ENCODE results near the gene STK39. TPM values are rescaled to one million over a fixed set of nuclear protein-coding genes. Genes with fewer than 3 reads are reported as not detected.

Gene STK39
- polyA plus RNA-seq, 1 donor from 2014 or later, result 9.5 TPM

DNA sequence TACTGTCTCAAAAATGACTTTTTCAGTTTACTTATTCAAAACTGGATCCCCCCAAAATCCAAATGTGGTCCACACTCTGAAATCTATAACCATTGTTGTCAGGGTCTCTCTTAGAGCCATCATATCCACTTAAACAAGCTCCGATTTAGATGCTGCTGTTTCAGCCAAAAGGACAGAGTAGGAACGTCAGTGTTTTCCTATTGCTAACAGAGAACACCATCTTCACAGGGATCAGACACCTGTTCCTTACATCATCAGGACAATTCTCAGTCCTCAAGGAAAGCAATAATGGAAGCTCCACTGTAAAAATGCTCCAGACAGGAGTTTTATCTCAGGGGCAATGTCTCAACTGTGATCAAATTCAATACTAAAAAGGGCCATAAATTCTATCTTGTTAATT is 155.4 kb downstream of the STK39 start:
- H3F3A ChIP-seq (ENCODE audit: insufficient read depth, low read length, poor library complexity, severe bottlenecking), result no peaks in the 10 kb centered on the region
- no peaks in the 10 kb centered on the region for H3K27me3 ChIP-seq (ENCODE audit: insufficient read depth, low read depth, low read length)
- no peaks in the 10 kb centered on the region for H3K9me3 ChIP-seq (ENCODE audit: low read length)
- no peaks in the 10 kb centered on the region for H4K20me1 ChIP-seq (ENCODE audit: insufficient read depth)
- no peak overlapping the region for H2AFZ ChIP-seq (ENCODE audit: low read depth, low read length)
- H3K9me2 ChIP-seq (ENCODE audit: insufficient read depth, low read length), result no peaks in the 10 kb centered on the region
- no peak for TF ChIP-seq SMC3 (conservative IDR thresholded peaks at IDR 0.05; ENCODE audit: poor library complexity)
- TF ChIP-seq, protein P1, sequence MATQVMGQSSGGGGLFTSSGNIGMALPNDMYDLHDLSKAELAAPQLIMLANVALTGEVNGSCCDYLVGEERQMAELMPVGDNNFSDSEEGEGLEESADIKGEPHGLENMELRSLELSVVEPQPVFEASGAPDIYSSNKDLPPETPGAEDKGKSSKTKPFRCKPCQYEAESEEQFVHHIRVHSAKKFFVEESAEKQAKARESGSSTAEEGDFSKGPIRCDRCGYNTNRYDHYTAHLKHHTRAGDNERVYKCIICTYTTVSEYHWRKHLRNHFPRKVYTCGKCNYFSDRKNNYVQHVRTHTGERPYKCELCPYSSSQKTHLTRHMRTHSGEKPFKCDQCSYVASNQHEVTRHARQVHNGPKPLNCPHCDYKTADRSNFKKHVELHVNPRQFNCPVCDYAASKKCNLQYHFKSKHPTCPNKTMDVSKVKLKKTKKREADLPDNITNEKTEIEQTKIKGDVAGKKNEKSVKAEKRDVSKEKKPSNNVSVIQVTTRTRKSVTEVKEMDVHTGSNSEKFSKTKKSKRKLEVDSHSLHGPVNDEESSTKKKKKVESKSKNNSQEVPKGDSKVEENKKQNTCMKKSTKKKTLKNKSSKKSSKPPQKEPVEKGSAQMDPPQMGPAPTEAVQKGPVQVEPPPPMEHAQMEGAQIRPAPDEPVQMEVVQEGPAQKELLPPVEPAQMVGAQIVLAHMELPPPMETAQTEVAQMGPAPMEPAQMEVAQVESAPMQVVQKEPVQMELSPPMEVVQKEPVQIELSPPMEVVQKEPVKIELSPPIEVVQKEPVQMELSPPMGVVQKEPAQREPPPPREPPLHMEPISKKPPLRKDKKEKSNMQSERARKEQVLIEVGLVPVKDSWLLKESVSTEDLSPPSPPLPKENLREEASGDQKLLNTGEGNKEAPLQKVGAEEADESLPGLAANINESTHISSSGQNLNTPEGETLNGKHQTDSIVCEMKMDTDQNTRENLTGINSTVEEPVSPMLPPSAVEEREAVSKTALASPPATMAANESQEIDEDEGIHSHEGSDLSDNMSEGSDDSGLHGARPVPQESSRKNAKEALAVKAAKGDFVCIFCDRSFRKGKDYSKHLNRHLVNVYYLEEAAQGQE (IDR thresholded peaks at IDR 0.05; ENCODE audit: borderline replicate concordance), result no peak
- TF ChIP-seq POLR2AphosphoS5 (IDR thresholded peaks at IDR 0.05), result no peak
- TF ChIP-seq TAF1 (IDR thresholded peaks at IDR 0.05; ENCODE audit: low read depth), result no peak
- TF ChIP-seq RAD21 (conservative IDR thresholded peaks at IDR 0.05), result no peak
- TF ChIP-seq, protein P2, sequence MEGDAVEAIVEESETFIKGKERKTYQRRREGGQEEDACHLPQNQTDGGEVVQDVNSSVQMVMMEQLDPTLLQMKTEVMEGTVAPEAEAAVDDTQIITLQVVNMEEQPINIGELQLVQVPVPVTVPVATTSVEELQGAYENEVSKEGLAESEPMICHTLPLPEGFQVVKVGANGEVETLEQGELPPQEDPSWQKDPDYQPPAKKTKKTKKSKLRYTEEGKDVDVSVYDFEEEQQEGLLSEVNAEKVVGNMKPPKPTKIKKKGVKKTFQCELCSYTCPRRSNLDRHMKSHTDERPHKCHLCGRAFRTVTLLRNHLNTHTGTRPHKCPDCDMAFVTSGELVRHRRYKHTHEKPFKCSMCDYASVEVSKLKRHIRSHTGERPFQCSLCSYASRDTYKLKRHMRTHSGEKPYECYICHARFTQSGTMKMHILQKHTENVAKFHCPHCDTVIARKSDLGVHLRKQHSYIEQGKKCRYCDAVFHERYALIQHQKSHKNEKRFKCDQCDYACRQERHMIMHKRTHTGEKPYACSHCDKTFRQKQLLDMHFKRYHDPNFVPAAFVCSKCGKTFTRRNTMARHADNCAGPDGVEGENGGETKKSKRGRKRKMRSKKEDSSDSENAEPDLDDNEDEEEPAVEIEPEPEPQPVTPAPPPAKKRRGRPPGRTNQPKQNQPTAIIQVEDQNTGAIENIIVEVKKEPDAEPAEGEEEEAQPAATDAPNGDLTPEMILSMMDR (IDR thresholded peaks at IDR 0.05; ENCODE audit: poor library complexity, severe bottlenecking), result no peak
- TF ChIP-seq MXI1 (conservative IDR thresholded peaks at IDR 0.05; ENCODE audit: poor library complexity, severe bottlenecking), result no peak
- TF ChIP-seq EZH2 (IDR thresholded peaks at IDR 0.05; ENCODE audit: borderline replicate concordance, insufficient read depth, low read length, poor library complexity, severe bottlenecking), result no peak
- no peak for TF ChIP-seq EP300 (conservative IDR thresholded peaks at IDR 0.05; ENCODE audit: poor library complexity, severe bottlenecking)
- no peak overlapping the region for H3K27ac ChIP-seq (ENCODE audit: low read length)
- no peak overlapping the region for H3K4me2 ChIP-seq (ENCODE audit: low read length)
- H3K79me2 ChIP-seq (replicated peaks; ENCODE audit: insufficient read depth, low read length), result no peaks in the 10 kb centered on the region
- H3K36me3 ChIP-seq (ENCODE audit: insufficient read depth, low read length), result no peaks in the 10 kb centered on the region
- H3K4me3 ChIP-seq (ENCODE audit: low read length), result no peak overlapping the region
- H3K9ac ChIP-seq (ENCODE audit: low read length), result no peak overlapping the region

DNA sequence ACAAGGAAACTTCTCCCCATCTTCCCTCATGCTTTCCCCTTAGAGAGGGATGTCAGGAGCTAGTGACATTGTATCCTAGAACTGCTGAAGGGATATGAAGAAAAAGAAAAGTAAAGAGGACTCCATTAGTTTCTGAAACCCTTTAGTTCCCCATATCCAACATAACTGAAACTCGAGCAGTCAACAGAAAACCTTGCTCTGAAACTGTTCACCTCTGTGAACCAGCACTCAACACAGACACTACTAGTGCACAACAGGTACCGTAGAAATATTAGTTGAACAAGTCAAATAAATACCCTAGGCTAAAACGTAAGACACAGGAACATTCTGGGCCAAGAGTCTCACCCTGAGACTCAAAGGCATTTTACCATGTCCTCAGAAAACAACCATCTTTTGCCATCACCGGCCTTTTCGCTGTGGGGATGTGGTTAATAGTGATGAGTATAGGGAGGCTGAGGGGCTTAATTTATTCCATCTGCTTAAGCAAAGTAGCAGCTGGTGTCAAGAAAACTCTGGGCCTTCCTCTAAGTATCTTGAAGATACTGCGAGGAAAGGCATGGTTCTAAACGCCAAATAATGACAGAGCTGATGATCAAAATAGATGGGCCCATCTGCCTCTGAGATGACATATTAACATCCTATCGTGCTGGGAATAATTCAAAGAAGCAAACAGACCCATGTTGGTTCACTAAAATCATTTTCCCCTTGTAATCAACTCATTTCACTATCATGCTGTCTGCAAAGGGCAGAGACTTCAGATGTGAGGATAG is 156.8 kb downstream of the STK39 start:
- Histone ChIP-seq H3K27ac (ENCODE audit: low read length) (no peak overlapping the region), H3F3A (ENCODE audit: insufficient read depth, low read length, poor library complexity, severe bottlenecking) (no peaks in the 10 kb centered on the region), H3K9me3 (ENCODE audit: low read length) (no peaks in the 10 kb centered on the region), H3K4me3 (ENCODE audit: low read length) (no peak overlapping the region), H3K79me2 (replicated peaks; ENCODE audit: insufficient read depth, low read length) (no peaks in the 10 kb centered on the region), H3K9ac (ENCODE audit: low read length) (no peak overlapping the region), H2AFZ (ENCODE audit: low read depth, low read length) (no peak overlapping the region), H3K9me2 (ENCODE audit: insufficient read depth, low read length) (no peaks in the 10 kb centered on the region), H3K36me3 (ENCODE audit: insufficient read depth, low read length) (no peaks in the 10 kb centered on the region), H3K27me3 (ENCODE audit: insufficient read depth, low read depth, low read length) (no peaks in the 10 kb centered on the region), H4K20me1 (ENCODE audit: insufficient read depth) (no peaks in the 10 kb centered on the region), H3K4me2 (ENCODE audit: low read length) (no peak overlapping the region)
- TF ChIP-seq, protein P2 (IDR thresholded peaks at IDR 0.05; ENCODE audit: poor library complexity, severe bottlenecking), result no peak
- TF ChIP-seq SMC3 (conservative IDR thresholded peaks at IDR 0.05; ENCODE audit: poor library complexity), result no peak
- no peak for TF ChIP-seq MXI1 (conservative IDR thresholded peaks at IDR 0.05; ENCODE audit: poor library complexity, severe bottlenecking)
- no peak for TF ChIP-seq RAD21 (conservative IDR thresholded peaks at IDR 0.05)
